DOHH2 (cell line): Measurements from ENCODE around the gene ZBTB40.

Experiments used
- EZH2phosphoT487 ChIP-seq: fragments of 200-600 bp; sonication (generic); IDR thresholded peaks from 2 replicates; pipeline ENCODE4 v1.6.1; 2017; ENCODE audit warnings: borderline replicate concordance, mild to moderate bottlenecking, antibody characterized with exemption, low read length, moderate library complexity, mixed read lengths
- TF ChIP-seq, protein P1 (sequence below): fragments of 200-600 bp; sonication (generic); IDR thresholded peaks from one replicate; pipeline ENCODE4 v1.5.1; 2014; ENCODE audit warnings: antibody characterized with exemption, mild to moderate bottlenecking, low read depth, low read length; ENCODE audit not compliant: poor library complexity, severe bottlenecking

GRCh38 chr1:22471078-22471477 is 19.4 kb downstream of the ZBTB40 start:
- TF ChIP-seq, protein P1, sequence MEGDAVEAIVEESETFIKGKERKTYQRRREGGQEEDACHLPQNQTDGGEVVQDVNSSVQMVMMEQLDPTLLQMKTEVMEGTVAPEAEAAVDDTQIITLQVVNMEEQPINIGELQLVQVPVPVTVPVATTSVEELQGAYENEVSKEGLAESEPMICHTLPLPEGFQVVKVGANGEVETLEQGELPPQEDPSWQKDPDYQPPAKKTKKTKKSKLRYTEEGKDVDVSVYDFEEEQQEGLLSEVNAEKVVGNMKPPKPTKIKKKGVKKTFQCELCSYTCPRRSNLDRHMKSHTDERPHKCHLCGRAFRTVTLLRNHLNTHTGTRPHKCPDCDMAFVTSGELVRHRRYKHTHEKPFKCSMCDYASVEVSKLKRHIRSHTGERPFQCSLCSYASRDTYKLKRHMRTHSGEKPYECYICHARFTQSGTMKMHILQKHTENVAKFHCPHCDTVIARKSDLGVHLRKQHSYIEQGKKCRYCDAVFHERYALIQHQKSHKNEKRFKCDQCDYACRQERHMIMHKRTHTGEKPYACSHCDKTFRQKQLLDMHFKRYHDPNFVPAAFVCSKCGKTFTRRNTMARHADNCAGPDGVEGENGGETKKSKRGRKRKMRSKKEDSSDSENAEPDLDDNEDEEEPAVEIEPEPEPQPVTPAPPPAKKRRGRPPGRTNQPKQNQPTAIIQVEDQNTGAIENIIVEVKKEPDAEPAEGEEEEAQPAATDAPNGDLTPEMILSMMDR = no peak
- TF ChIP-seq EZH2phosphoT487 = no peak
